ENCODE data around the gene CPHXL2. TPM values are rescaled to one million over a fixed set of nuclear protein-coding genes. Genes with fewer than 3 reads are reported as not detected.
A peak's percentile ranks its signal among the peaks of the same experiment; 100 is the strongest.

Gene CPHXL2
- total and polyA plus RNA-seq, 7 experiments from 2014 or later: not detected

- peak overlapping the region; percentile 7 for H3K27ac ChIP-seq (ENCODE audit: low read depth, low read length)
- Mint-ChIP-seq H3K36me3 (peaks cover 12 to 21% (median 17%) of the 10 kb centered on the region in 5 donors), H3K4me1 (peaks cover 5 to 20% (median 8%) of the 10 kb centered on the region in 7 donors), H3K27me3 (no peaks in the 10 kb centered on the region), H3K4me3 (no peak overlapping the region), H3K9me3 (peaks cover 0 to 2% (median 0%) of the 10 kb centered on the region in 11 donors), H3K27ac (peak overlapping the region in 5 of 9 donors; percentile 10 to 51 (median 37))
- POLR2A ChIA-PET: interaction anchor here (2.4 kb wide), 1 partner anchor 13 kb away, joined by 15 read pairs; the partner anchor contains the start of genes KARS1 and TERF2IP
- no peaks in the 10 kb centered on the region for H3K4me1 ChIP-seq (ENCODE audit: control insufficient read depth in 2 of 2, insufficient read depth in 2 of 2, low read length in 2 of 2)
- no peaks in the 10 kb centered on the region for H3K27me3 ChIP-seq (ENCODE audit: control insufficient read depth in 2 of 2, insufficient read depth in 2 of 2, low read length in 2 of 2)
- intact Hi-C loops (cut with micrococcal nuclease): no loop called here
- no peak overlapping the region for H3K4me3 ChIP-seq (ENCODE audit: low read length)
- DNase-seq (no peak), ATAC-seq (no peak)
- peaks cover 9 to 32% (median 25%) of the 10 kb centered on the region in 3 experiments for H3K36me3 ChIP-seq (ENCODE audit: control insufficient read depth in 2 of 3, insufficient read depth in 3 of 3, low read length in 3 of 3)
- no peaks in the 10 kb centered on the region for H3K9me3 ChIP-seq (ENCODE audit: control insufficient read depth in 2 of 3, low read length in 3 of 3)
- CTCF ChIA-PET: no interaction called here
Observed at GRCh38 chr16:75660726-75661302, 16.0 kb downstream of the CPHXL2 start.

- peaks cover 5 to 22% (median 10%) of the 10 kb centered on the region in 7 donors for H3K4me1 Mint-ChIP-seq
- ChIA-PET POLR2A (interaction anchor here (0.9 to 2.4 kb wide), 2 partner anchors 12 to 37 kb away, joined by 3 to 15 read pairs; partner anchors contain the start of genes ADAT1, KARS1 and TERF2IP), CTCF (no interaction called here)
- ATAC-seq (no peak), DNase-seq (no peak)
- Histone ChIP-seq H3K27ac (ENCODE audit: low read depth, low read length) (peak overlapping the region; percentile 7), H3K9me3 (ENCODE audit: control insufficient read depth in 2 of 3, low read length in 3 of 3) (no peaks in the 10 kb centered on the region), H3K4me1 (ENCODE audit: control insufficient read depth in 2 of 2, insufficient read depth in 2 of 2, low read length in 2 of 2) (no peaks in the 10 kb centered on the region), H3K4me3 (ENCODE audit: low read length) (no peak overlapping the region), H3K27me3 (ENCODE audit: control insufficient read depth in 2 of 2, insufficient read depth in 2 of 2, low read length in 2 of 2) (no peaks in the 10 kb centered on the region), H3K36me3 (ENCODE audit: control insufficient read depth in 2 of 3, insufficient read depth in 3 of 3, low read length in 3 of 3) (peaks cover 9 to 37% (median 30%) of the 10 kb centered on the region in 3 experiments)
- H3K27ac Mint-ChIP-seq: peak overlapping the region in 3 of 9 donors; percentile 10 to 51 (median 36)
- H3K9me3 Mint-ChIP-seq: peaks cover 0 to 2% (median 0%) of the 10 kb centered on the region in 11 donors
- peaks cover 12 to 23% (median 19%) of the 10 kb centered on the region in 5 donors for H3K36me3 Mint-ChIP-seq
- H3K4me3 Mint-ChIP-seq: no peak overlapping the region
- intact Hi-C loops (cut with micrococcal nuclease): no loop called here
- H3K27me3 Mint-ChIP-seq: no peaks in the 10 kb centered on the region
Observed at GRCh38 chr16:75660321-75660720, 16.5 kb downstream of the CPHXL2 start.

GRCh38 chr16:75658175-75658574 lies 18.6 kb downstream of the CPHXL2 start:
- peaks cover 12 to 40% (median 22%) of the 10 kb centered on the region in 7 donors for H3K4me1 Mint-ChIP-seq
- intact Hi-C loops (cut with micrococcal nuclease): no loop called here
- H3K27ac Mint-ChIP-seq: peak overlapping the region in 2 of 9 donors; percentile 38 to 51
- peaks cover 9 to 48% (median 37%) of the 10 kb centered on the region in 3 experiments for H3K36me3 ChIP-seq (ENCODE audit: control insufficient read depth in 2 of 3, insufficient read depth in 3 of 3, low read length in 3 of 3)
- H3K27ac ChIP-seq (ENCODE audit: low read depth, low read length): no peak overlapping the region
- no peak overlapping the region for H3K4me3 Mint-ChIP-seq
- ATAC-seq: peak; percentile 44
- no peak overlapping the region for H3K4me3 ChIP-seq (ENCODE audit: low read length)
- H3K9me3 ChIP-seq (ENCODE audit: control insufficient read depth in 2 of 3, low read length in 3 of 3): no peaks in the 10 kb centered on the region
- peaks cover 4 to 13% of the 10 kb centered on the region in 2 donors for H3K4me1 ChIP-seq (ENCODE audit: control insufficient read depth in 2 of 2, insufficient read depth in 2 of 2, low read length in 2 of 2)
- no peaks in the 10 kb centered on the region for H3K27me3 Mint-ChIP-seq
- H3K27me3 ChIP-seq (ENCODE audit: control insufficient read depth in 2 of 2, insufficient read depth in 2 of 2, low read length in 2 of 2): no peaks in the 10 kb centered on the region
- H3K9me3 Mint-ChIP-seq: no peaks in the 10 kb centered on the region
- H3K36me3 Mint-ChIP-seq: peaks cover 12 to 30% (median 26%) of the 10 kb centered on the region in 5 donors
- CTCF ChIA-PET: no interaction called here
- DNase-seq: no peak
- POLR2A ChIA-PET: interaction anchor here (2.4 kb wide), 1 partner anchor 10 kb away, joined by 15 read pairs; the partner anchor contains the start of genes KARS1 and TERF2IP

- no peaks in the 10 kb centered on the region for H3K27me3 Mint-ChIP-seq
- Histone ChIP-seq H3K4me3 (ENCODE audit: low read length) (no peak overlapping the region), H3K36me3 (ENCODE audit: control insufficient read depth in 2 of 3, insufficient read depth in 3 of 3, low read length in 3 of 3) (peaks cover 9 to 44% (median 37%) of the 10 kb centered on the region in 3 experiments), H3K9me3 (ENCODE audit: control insufficient read depth in 2 of 3, low read length in 3 of 3) (no peaks in the 10 kb centered on the region), H3K27me3 (ENCODE audit: control insufficient read depth in 2 of 2, insufficient read depth in 2 of 2, low read length in 2 of 2) (no peaks in the 10 kb centered on the region), H3K27ac (ENCODE audit: low read depth, low read length) (peak overlapping the region; percentile 59), H3K4me1 (ENCODE audit: control insufficient read depth in 2 of 2, insufficient read depth in 2 of 2, low read length in 2 of 2) (peaks cover 27 to 29% of the 10 kb centered on the region in 2 donors)
- ChIA-PET CTCF (interaction anchor here (0.6 kb wide), 1 partner anchor 29 kb away, joined by 3 read pairs; no protein-coding TSS in a partner anchor), POLR2A (no interaction called here)
- no peaks in the 10 kb centered on the region for H3K9me3 Mint-ChIP-seq
- DNase-seq (no peak), ATAC-seq (no peak)
- peak overlapping the region in 8 of 9 donors; percentile 37 to 86 (median 48) for H3K27ac Mint-ChIP-seq
- peaks cover 46 to 72% (median 57%) of the 10 kb centered on the region in 7 donors for H3K4me1 Mint-ChIP-seq
- peak overlapping the region in 8 of 10 donors; percentile 7 to 90 (median 52) for H3K4me3 Mint-ChIP-seq
- peaks cover 12 to 38% (median 36%) of the 10 kb centered on the region in 5 donors for H3K36me3 Mint-ChIP-seq
- intact Hi-C loops (cut with micrococcal nuclease): no loop called here
Observed at GRCh38 chr16:75653922-75654321, 22.9 kb downstream of the CPHXL2 start.

- Mint-ChIP-seq H3K27me3 (no peaks in the 10 kb centered on the region), H3K9me3 (peaks cover 0 to 8% (median 0%) of the 10 kb centered on the region in 11 donors), H3K4me1 (peaks cover 41 to 78% (median 70%) of the 10 kb centered on the region in 7 donors), H3K27ac (peak overlapping the region; percentile 96 to 100 (median 99)), H3K36me3 (peaks cover 9 to 34% (median 19%) of the 10 kb centered on the region in 5 donors), H3K4me3 (peak overlapping the region; percentile 90 to 100 (median 97))
- Histone ChIP-seq H3K9me3 (ENCODE audit: control insufficient read depth in 2 of 3, low read length in 3 of 3) (no peaks in the 10 kb centered on the region), H3K36me3 (ENCODE audit: control insufficient read depth in 2 of 3, insufficient read depth in 3 of 3, low read length in 3 of 3) (peaks cover 0 to 31% (median 5%) of the 10 kb centered on the region in 3 experiments), H3K4me1 (ENCODE audit: control insufficient read depth in 2 of 2, insufficient read depth in 2 of 2, low read length in 2 of 2) (peaks cover 44 to 55% of the 10 kb centered on the region in 2 donors), H3K4me3 (ENCODE audit: low read length) (peak overlapping the region; percentile 97), H3K27me3 (ENCODE audit: control insufficient read depth in 2 of 2, insufficient read depth in 2 of 2, low read length in 2 of 2) (no peaks in the 10 kb centered on the region), H3K27ac (ENCODE audit: low read depth, low read length) (peak overlapping the region; percentile 97)
- peak; percentile 81 to 90 (median 86) for DNase-seq
- intact Hi-C loops (cut with micrococcal nuclease): loop anchor here (1.0 to 10.0 kb wide), 6 partner anchors 116 to 1351 kb away; partner anchors contain the start of genes PSMD7 (in 1 of the 2), RFWD3 (in 1 of the 2) and ZFP1 (in 1 of the 2)
- CTCF ChIA-PET: interaction anchor here (0.5 to 2.0 kb wide), 5 partner anchors 25 to 177 kb away, joined by 3 to 8 read pairs (median 4); partner anchors contain the start of gene ADAT1
- POLR2A ChIA-PET: interaction anchor here (0.6 to 8.2 kb wide), 23 partner anchors 8 to 1564 kb away, joined by 3 to 118 read pairs (median 8); partner anchors contain the start of genes ADAT1, CFDP1, GABARAPL2 and GLG1
- ATAC-seq: peak; percentile 59
Observed at GRCh38 chr16:75648265-75649076, 28.3 kb downstream of the CPHXL2 start.
